HS-27A (cell line): ENCODE data around the gene MRPS5.
"Not testable (repeated sequence)": the region's sequence is repeated elsewhere in the genome, so short reads cannot be mapped to it uniquely, and the experiment has no call there.

Experiments
- DNase-seq: peaks from one replicate; pipeline ENCODE4 v3.0.0-alpha.2; 2012; ENCODE audit warnings: low read depth, missing footprints

Gene MRPS5

GRCh38 chr2:95047629-95048510 lies 73.7 kb downstream of the MRPS5 start:
- no peak for DNase-seq

GRCh38 chr2:95046371-95047112 lies 75.1 kb downstream of the MRPS5 start:
- no peak for DNase-seq

GRCh38 chr2:95044601-95045000 lies 77.0 kb downstream of the MRPS5 start:
- no peak for DNase-seq

GRCh38 chr2:95043300-95044093 lies 78.1 kb downstream of the MRPS5 start:
- no peak for DNase-seq

GRCh38 chr2:95042472-95043271 lies 78.9 kb downstream of the MRPS5 start:
- DNase-seq, result no peak

- DNase-seq, result no peak
These were observed 79.7 kb downstream of the MRPS5 start for GRCh38 chr2:95041824-95042442.

- no peak for DNase-seq
These were observed 80.4 kb downstream of the MRPS5 start for GRCh38 chr2:95041060-95041823.

GRCh38 chr2:95040426-95040825 lies 81.2 kb downstream of the MRPS5 start:
- DNase-seq, result no peak

GRCh38 chr2:95039978-95040377 lies 81.6 kb downstream of the MRPS5 start:
- DNase-seq, result no peak

GRCh38 chr2:95039363-95039762 lies 82.2 kb downstream of the MRPS5 start:
- no peak for DNase-seq

GRCh38 chr2:95038635-95039298 lies 82.8 kb downstream of the MRPS5 start:
- DNase-seq, result no peak

GRCh38 chr2:95037841-95038585 lies 83.6 kb downstream of the MRPS5 start:
- DNase-seq, result not testable (repeated sequence)

- no peak for DNase-seq
These were observed 84.2 kb downstream of the MRPS5 start for GRCh38 chr2:95037384-95037839.

GRCh38 chr2:95036596-95037383 lies 84.8 kb downstream of the MRPS5 start:
- no peak for DNase-seq
